Measurements from ENCODE around the gene PLXND1. TPM values are rescaled to one million over a fixed set of nuclear protein-coding genes. Genes with fewer than 3 reads are reported as not detected.

Gene PLXND1
- polyA plus RNA-seq, 1 donor from 2014 or later = 0.05 TPM

GRCh38 chr3:129603561-129603942 lies 2.9 kb downstream of the PLXND1 start:
- Histone ChIP-seq H3F3A (ENCODE audit: insufficient read depth, low read length, poor library complexity, severe bottlenecking) (no peaks in the 10 kb centered on the region), H4K20me1 (ENCODE audit: insufficient read depth) (no peaks in the 10 kb centered on the region), H2AFZ (ENCODE audit: low read depth, low read length) (no peak overlapping the region), H3K27ac (ENCODE audit: low read length) (no peak overlapping the region), H3K9me3 (ENCODE audit: low read length) (no peaks in the 10 kb centered on the region), H3K36me3 (ENCODE audit: insufficient read depth, low read length) (no peaks in the 10 kb centered on the region), H3K4me3 (ENCODE audit: low read length) (no peak overlapping the region), H3K27me3 (ENCODE audit: insufficient read depth, low read depth, low read length) (peaks cover 49% of the 10 kb centered on the region), H3K9me2 (ENCODE audit: insufficient read depth, low read length) (no peaks in the 10 kb centered on the region), H3K79me2 (replicated peaks; ENCODE audit: insufficient read depth, low read length) (no peaks in the 10 kb centered on the region), H3K4me2 (ENCODE audit: low read length) (no peak overlapping the region), H3K9ac (ENCODE audit: low read length) (no peak overlapping the region)
- no peak for TF ChIP-seq RAD21 (conservative IDR thresholded peaks at IDR 0.05)
- no peak for TF ChIP-seq TAF1 (IDR thresholded peaks at IDR 0.05; ENCODE audit: low read depth)
- no peak for TF ChIP-seq EZH2 (IDR thresholded peaks at IDR 0.05; ENCODE audit: borderline replicate concordance, insufficient read depth, low read length, poor library complexity, severe bottlenecking)
- TF ChIP-seq POLR2AphosphoS5 (IDR thresholded peaks at IDR 0.05) = no peak
- no peak for TF ChIP-seq EP300 (conservative IDR thresholded peaks at IDR 0.05; ENCODE audit: poor library complexity, severe bottlenecking)
- no peak for TF ChIP-seq CTCF (IDR thresholded peaks at IDR 0.05; ENCODE audit: poor library complexity, severe bottlenecking)
- no peak for TF ChIP-seq REST (IDR thresholded peaks at IDR 0.05; ENCODE audit: borderline replicate concordance)
- TF ChIP-seq SMC3 (conservative IDR thresholded peaks at IDR 0.05; ENCODE audit: poor library complexity) = no peak
- TF ChIP-seq MXI1 (conservative IDR thresholded peaks at IDR 0.05; ENCODE audit: poor library complexity, severe bottlenecking) = no peak

GRCh38 chr3:129602730-129603560 lies 3.5 kb downstream of the PLXND1 start:
- Histone ChIP-seq H3K4me3 (ENCODE audit: low read length) (no peak overlapping the region), H3K36me3 (ENCODE audit: insufficient read depth, low read length) (no peaks in the 10 kb centered on the region), H3K27me3 (ENCODE audit: insufficient read depth, low read depth, low read length) (peaks cover 44% of the 10 kb centered on the region), H4K20me1 (ENCODE audit: insufficient read depth) (no peaks in the 10 kb centered on the region), H3K27ac (ENCODE audit: low read length) (no peak overlapping the region), H3K9ac (ENCODE audit: low read length) (no peak overlapping the region), H3K9me3 (ENCODE audit: low read length) (no peaks in the 10 kb centered on the region), H3K9me2 (ENCODE audit: insufficient read depth, low read length) (no peaks in the 10 kb centered on the region), H3F3A (ENCODE audit: insufficient read depth, low read length, poor library complexity, severe bottlenecking) (no peaks in the 10 kb centered on the region), H2AFZ (ENCODE audit: low read depth, low read length) (no peak overlapping the region), H3K79me2 (replicated peaks; ENCODE audit: insufficient read depth, low read length) (no peaks in the 10 kb centered on the region), H3K4me2 (ENCODE audit: low read length) (no peak overlapping the region)
- TF ChIP-seq POLR2AphosphoS5 (IDR thresholded peaks at IDR 0.05) (no peak), EP300 (conservative IDR thresholded peaks at IDR 0.05; ENCODE audit: poor library complexity, severe bottlenecking) (no peak), SMC3 (conservative IDR thresholded peaks at IDR 0.05; ENCODE audit: poor library complexity) (no peak), RAD21 (conservative IDR thresholded peaks at IDR 0.05) (no peak), EZH2 (IDR thresholded peaks at IDR 0.05; ENCODE audit: borderline replicate concordance, insufficient read depth, low read length, poor library complexity, severe bottlenecking) (no peak), MXI1 (conservative IDR thresholded peaks at IDR 0.05; ENCODE audit: poor library complexity, severe bottlenecking) (no peak)
